ENCODE measurements around the gene DPP6.
"Not testable (repeated sequence)": the region's sequence is repeated elsewhere in the genome, so short reads cannot be mapped to it uniquely, and the experiment has no call there.

- TF ChIP-seq CTCF, POLR2A (IDR thresholded peaks at IDR 0.05): not testable (repeated sequence)
Observed at GRCh38 chr7:154117411-154118390, 65.5 kb downstream of the DPP6 start.

Measured in heart left ventricle (tissue), 13 donors.